Mesodermal cell (in vitro differentiated cells): ENCODE data around the gene PPA2.
"Not testable (repeated sequence)": the region's sequence is repeated elsewhere in the genome, so short reads cannot be mapped to it uniquely, and the experiment has no call there.

ENCODE experiments used
- H3K27ac ChIP-seq: 2 replicates; pipeline ENCODE4 v1.7.0; 2013; ENCODE audit warnings: mild to moderate bottlenecking, low read depth, low read length, moderate library complexity; ENCODE audit not compliant: severe bottlenecking
- H3K36me3 ChIP-seq: 2 replicates; pipeline ENCODE4 v1.7.1; 2013; ENCODE audit warnings: mild to moderate bottlenecking, low read length, moderate library complexity; ENCODE audit not compliant: control insufficient read depth, insufficient read depth
- H3K4me1 ChIP-seq: one replicate; pipeline ENCODE4 v1.7.1; 2013; ENCODE audit warnings: mild to moderate bottlenecking, low read length; ENCODE audit not compliant: insufficient read depth, control insufficient read depth, poor library complexity, severe bottlenecking
- H3K4me3 ChIP-seq: 2 replicates; pipeline ENCODE4 v1.7.0; 2013; ENCODE audit warnings: low read length, control low read depth, mild to moderate bottlenecking; ENCODE audit not compliant: insufficient read depth, poor library complexity, severe bottlenecking; ENCODE audit errors: extremely low read depth
- H3K9me3 ChIP-seq: 2 replicates; pipeline ENCODE4 v1.7.1; 2013; ENCODE audit warnings: mild to moderate bottlenecking, low read length, moderate library complexity; ENCODE audit not compliant: control insufficient read depth
- WGBS, 2 experiments: methylation state at CpG; one replicate each; pipeline ENCODE4 v1.1.5; 2013; ENCODE audit warnings: missing lambda C conversion rate in 2 of 2; ENCODE audit not compliant: insufficient coverage in 2 of 2; 5-methylcytosine and 5-hydroxymethylcytosine counted together

PPA2 gene

DNA sequence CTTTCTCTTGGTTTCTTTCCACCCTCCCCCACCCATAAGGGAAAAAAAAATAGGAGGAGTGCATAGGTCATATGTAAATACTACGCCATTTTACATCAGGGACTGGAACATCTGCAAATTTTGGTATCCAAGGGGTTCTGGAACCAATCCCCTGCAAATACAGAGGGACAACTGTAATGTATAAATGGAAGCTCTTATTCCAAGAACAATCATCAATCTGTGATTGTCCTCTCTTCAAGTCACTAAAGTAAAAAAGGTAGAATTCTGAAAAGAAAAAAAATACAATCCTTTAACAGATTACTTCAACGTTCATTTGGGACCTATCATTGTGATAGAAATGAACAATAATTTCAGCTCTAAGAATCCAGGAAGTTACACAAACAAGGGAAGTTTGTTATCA, 13.6 kb downstream of the PPA2 start:
- peaks cover 10% of the 10 kb centered on the region for H3K36me3 ChIP-seq
- no peaks in the 10 kb centered on the region for H3K4me1 ChIP-seq
- no peak overlapping the region for H3K27ac ChIP-seq
- WGBS, 2 experiments, result no CpG with 5 or more reads among the region's 2 CpGs
- H3K4me3 ChIP-seq, result no peak overlapping the region
- no peaks in the 10 kb centered on the region for H3K9me3 ChIP-seq

DNA sequence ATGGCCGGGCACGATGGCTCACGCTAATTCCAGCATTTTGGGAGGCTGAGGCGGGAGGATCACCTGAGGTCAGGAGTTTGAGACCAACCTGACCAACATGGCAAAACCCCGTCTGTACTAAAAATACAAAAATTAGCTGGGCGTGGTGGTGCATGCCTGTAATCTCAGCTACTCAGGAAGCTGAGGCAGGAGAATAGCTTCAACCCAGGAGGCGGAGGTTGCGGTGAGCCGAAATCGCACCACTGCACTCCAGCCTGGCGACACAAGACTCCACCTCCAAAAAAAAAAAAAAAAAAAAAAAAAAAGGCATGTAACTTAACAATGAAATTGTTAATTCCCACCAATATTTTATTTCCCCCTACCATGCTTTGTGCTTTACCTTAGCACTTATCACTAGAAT, 15.3 kb downstream of the PPA2 start:
- H3K36me3 ChIP-seq, result not testable (repeated sequence)
- WGBS, 2 experiments, result 88% methylated on average over 3 of the region's 11 CpGs; no CpG with 5 or more reads in 1 of the 2 experiments

DNA sequence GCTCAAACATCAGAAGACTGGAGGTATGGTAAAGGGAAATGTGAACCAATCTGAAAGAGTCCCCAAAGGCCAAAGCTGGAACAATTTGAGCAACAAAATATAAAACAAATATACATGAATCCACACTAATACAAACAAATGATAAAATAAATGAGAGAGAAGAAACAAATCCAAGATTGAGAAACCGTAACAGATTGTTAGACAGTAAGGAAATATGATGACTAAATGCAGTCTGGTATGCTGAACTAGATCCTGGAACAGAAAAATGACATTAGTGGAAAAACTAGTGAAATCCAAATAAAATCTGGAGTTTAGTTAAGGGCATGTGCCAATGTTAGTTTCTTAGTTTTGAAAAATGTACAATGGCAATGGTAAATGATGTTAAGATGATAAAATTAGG, 15.9 kb downstream of the PPA2 start:
- no peak overlapping the region for H3K27ac ChIP-seq
- H3K4me3 ChIP-seq, result no peak overlapping the region
- no peaks in the 10 kb centered on the region for H3K4me1 ChIP-seq
- H3K36me3 ChIP-seq, result peaks cover under 1% of the 10 kb centered on the region
- 94 to 100% methylated on average over 1 of the region's 1 CpG for WGBS, 2 experiments
- no peaks in the 10 kb centered on the region for H3K9me3 ChIP-seq

More for the DNA sequence above, 15.3 kb downstream of the PPA2 start:
- H3K4me1 ChIP-seq, H3K9me3 ChIP-seq, H3K4me3 ChIP-seq, H3K27ac ChIP-seq: not testable (repeated sequence)

DNA sequence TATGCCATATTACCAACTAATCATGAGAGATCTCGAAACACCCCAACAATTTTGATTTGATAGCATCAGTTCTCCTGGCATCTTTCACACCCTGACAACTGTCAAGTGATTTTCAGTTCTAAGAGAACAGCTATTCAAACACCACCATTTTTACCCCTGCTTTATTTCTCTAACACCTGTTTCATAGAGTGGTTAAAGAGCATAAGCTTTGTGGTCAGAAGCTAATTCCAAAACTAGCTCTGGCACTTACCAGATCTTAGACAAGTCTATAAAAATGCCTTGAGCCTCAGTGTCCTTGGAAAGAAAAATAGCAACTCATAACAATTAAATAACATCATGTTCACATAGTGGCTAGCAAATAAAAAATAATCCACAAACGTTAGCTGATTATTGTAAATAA, 17.9 kb downstream of the PPA2 start:
- WGBS, 2 experiments, result 87 to 100% methylated on average over 2 of the region's 2 CpGs
- no peak overlapping the region for H3K4me3 ChIP-seq
- H3K27ac ChIP-seq, result no peak overlapping the region
- no peaks in the 10 kb centered on the region for H3K9me3 ChIP-seq
- H3K4me1 ChIP-seq, result no peaks in the 10 kb centered on the region
- H3K36me3 ChIP-seq, result peaks cover 11% of the 10 kb centered on the region

DNA sequence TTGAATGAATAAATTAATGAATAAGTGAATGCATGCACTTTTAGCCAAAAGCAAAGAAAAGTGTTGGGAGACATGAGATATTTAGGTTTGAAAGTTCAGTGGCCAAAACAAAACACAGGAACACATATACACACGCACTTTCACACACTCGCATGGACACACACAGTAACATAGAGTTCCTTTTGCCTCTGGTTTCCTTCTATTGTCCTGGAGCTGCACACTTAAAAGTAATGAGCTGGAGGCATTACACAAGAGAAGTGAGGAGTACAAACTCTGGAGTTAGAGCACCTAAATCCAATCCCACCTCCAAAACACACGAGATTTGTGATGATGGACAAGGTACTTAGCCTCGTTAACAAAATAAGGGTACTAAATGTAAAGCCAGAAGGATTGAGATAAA, 18.7 kb downstream of the PPA2 start:
- 82 to 100% methylated on average over 1 to 2 of the region's 4 CpGs for WGBS, 2 experiments
- Histone ChIP-seq H3K4me1 (no peaks in the 10 kb centered on the region), H3K36me3 (peaks cover 15% of the 10 kb centered on the region), H3K4me3 (no peak overlapping the region), H3K9me3 (no peaks in the 10 kb centered on the region), H3K27ac (no peak overlapping the region)

DNA sequence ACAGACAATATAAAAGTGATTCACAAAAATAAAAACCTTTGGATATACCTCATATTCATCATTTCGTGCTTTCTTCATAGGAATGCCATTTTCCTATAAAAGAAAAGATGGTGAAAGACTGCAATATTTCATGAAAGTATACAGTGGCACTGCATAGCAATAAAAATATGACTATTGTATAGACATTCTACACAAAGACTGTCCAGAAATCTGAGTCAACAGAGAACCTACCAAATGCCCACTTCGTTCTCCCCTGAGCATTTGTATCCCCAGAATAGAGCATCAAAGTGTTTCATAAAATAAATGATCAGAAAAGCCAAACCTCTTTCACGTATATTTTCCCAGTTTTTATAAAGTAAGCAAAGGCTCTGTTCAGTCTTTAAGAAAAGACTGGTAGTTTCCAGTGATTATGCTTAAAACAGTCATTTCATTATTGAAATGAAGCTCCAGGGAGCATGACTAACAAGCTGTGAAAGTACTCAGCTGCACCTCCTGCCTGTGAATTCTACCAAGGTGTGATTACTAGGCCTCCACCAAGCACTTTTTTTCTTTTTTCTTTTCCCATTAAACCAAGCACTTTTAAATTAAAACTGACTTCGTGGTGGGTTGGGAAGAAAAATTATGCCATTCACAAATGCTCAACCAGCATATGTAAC, 20.2 kb downstream of the PPA2 start:
- 100% methylated on average over 1 of the region's 4 CpGs; no CpG with 5 or more reads in 1 of the 2 experiments for WGBS, 2 experiments
- H3K9me3 ChIP-seq, result no peaks in the 10 kb centered on the region
- H3K4me3 ChIP-seq, result no peak overlapping the region
- peaks cover 15% of the 10 kb centered on the region for H3K36me3 ChIP-seq
- no peaks in the 10 kb centered on the region for H3K4me1 ChIP-seq
- H3K27ac ChIP-seq, result no peak overlapping the region

DNA sequence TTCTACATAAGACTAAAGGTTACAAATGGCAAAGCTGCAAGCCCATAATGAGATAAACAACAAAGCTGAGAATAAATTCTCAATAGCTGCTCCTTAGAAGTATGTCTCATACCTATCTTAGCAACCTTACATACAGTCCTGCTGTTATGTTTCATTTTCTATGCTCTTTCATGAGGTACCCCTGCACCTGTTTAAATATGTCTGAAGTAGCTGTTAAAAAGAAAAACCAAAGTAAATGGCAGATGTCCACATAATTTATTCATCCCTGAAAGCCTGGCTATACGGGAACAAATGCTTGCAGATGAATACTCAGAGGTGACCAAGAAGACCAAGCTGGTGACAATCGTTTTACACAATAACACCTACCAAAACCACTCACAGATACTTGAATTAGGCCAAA, 22.5 kb downstream of the PPA2 start:
- Histone ChIP-seq H3K4me3 (no peak overlapping the region), H3K36me3 (peaks cover 15% of the 10 kb centered on the region), H3K4me1 (no peaks in the 10 kb centered on the region), H3K27ac (no peak overlapping the region), H3K9me3 (no peaks in the 10 kb centered on the region)
- WGBS, 2 experiments, result 83 to 93% methylated on average over 1 to 2 of the region's 2 CpGs

DNA sequence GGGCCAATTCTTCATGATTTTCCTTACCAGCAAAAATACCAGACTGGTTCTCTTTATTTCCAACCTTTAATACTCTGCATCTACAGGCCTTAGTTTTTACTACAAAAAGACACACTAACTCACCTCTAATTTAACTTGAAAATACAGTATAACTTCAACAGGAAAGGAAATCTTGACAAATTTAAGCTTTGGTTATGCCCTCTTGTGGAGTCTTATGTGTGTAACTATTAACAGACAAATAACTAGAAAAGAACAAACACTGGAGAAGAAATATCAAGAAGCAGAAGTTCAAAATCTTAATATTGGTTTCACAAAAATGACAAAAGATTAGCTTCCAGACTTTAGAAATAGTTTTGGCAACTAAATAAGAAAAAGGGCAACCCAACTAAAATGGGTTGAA, 33.0 kb downstream of the PPA2 start:
- Histone ChIP-seq H3K4me3 (no peak overlapping the region), H3K36me3 (peaks cover 26% of the 10 kb centered on the region), H3K27ac (no peak overlapping the region), H3K9me3 (no peaks in the 10 kb centered on the region), H3K4me1 (no peaks in the 10 kb centered on the region)

DNA sequence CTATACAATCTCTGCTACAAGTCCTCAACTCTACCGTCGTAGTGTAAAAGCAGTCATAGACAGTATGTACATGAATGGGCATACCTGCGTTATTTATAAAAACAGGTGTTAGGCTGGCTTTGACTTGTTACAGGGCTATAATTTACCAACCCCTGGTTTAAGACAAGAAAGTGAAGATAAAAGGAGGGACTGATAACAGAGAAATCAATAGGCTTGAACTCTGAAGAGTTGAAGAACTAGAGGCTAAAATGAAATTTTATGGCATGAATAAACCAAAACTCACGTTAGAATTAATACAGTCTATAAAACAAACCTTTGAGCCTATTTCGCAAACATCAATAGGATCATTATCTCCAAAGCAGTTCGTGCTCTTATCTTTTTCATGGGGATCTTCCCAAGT, 36.2 kb downstream of the PPA2 start:
- H3K4me1 ChIP-seq, result no peaks in the 10 kb centered on the region
- peaks cover 39% of the 10 kb centered on the region for H3K36me3 ChIP-seq
- WGBS, 2 experiments, result 90% methylated on average over 4 of the region's 6 CpGs; no CpG with 5 or more reads in 1 of the 2 experiments
- no peak overlapping the region for H3K4me3 ChIP-seq
- H3K9me3 ChIP-seq, result no peaks in the 10 kb centered on the region
- H3K27ac ChIP-seq, result no peak overlapping the region

DNA sequence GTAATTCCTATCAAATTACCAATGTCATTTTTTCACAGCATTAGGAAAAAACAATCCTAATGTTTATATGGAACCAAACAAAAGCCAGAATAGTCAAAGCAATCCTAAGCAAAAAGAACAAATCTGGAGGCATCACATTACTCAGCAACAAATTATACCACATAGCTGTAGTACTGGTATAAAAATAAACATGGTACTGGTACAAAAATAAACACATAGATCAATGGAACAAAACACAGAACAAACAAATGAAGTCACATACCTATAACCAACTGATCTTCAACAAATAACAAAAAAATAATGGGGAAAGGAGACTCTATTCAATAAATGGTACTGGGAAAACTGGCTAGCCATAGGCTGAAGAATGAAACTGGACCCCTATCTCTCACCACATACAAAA, 37.4 kb downstream of the PPA2 start:
- H3K27ac ChIP-seq, result no peak overlapping the region
- no peaks in the 10 kb centered on the region for H3K4me1 ChIP-seq
- H3K4me3 ChIP-seq, result no peak overlapping the region
- H3K36me3 ChIP-seq, result peaks cover 43% of the 10 kb centered on the region
- H3K9me3 ChIP-seq, result no peaks in the 10 kb centered on the region

DNA sequence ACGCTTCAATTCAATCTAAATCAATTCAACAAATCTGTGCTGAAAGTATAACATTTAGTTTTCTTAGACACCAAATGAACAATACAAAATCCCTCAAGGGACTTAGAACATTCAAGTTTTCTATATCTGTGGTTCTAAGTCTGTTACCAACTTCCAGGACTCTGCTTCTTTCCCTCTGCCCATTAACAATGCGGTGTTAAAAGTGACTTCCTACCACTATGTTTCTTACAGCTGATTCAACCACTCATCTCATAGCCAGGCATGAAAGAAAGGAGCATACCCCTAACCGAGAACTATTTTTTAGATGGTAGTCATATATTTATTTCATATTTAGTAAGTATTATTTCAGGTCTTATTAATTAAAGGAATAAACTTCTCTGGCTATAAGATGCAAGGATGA, 38.9 kb downstream of the PPA2 start:
- H3K27ac ChIP-seq, result no peak overlapping the region
- no peaks in the 10 kb centered on the region for H3K9me3 ChIP-seq
- 80 to 100% methylated on average over 1 to 2 of the region's 3 CpGs for WGBS, 2 experiments
- no peak overlapping the region for H3K4me3 ChIP-seq
- no peaks in the 10 kb centered on the region for H3K4me1 ChIP-seq
- H3K36me3 ChIP-seq, result peaks cover 43% of the 10 kb centered on the region
